GM12878 (cell line): ENCODE results near the gene SRCIN1.

Source experiments
- ATF3 ChIP-seq: IDR thresholded peaks from 2 replicates; pipeline ENCODE4 v1.6.1; 2011; ENCODE audit warnings: low read depth, mild to moderate bottlenecking, low read length, moderate library complexity, borderline replicate concordance; ENCODE audit errors: extremely low read depth
- CTCF ChIP-seq, 3 experiments: IDR thresholded peaks in 2 of 3; conservative IDR thresholded peaks in 1 of 3; 2 replicates each; pipeline ENCODE4 v1.5.1; 2011; ENCODE audit warnings: low read depth in 3 of 3, low read length in 3 of 3, mild to moderate bottlenecking in 3 of 3, control low read depth in 2 of 3, moderate library complexity in 2 of 3, inconsistent platforms in 1 of 3, mixed read lengths in 1 of 3; ENCODE audit not compliant: control insufficient read depth in 2 of 3, insufficient read depth in 1 of 3; ENCODE audit errors: extremely low read depth in 1 of 3
- EGR1 ChIP-seq, 2 experiments: IDR thresholded peaks; 1 replicate in 1 of 2; 2 replicates in 1 of 2; pipeline ENCODE4 v1.6.1; 2011 to 2012; ENCODE audit warnings: low read depth in 2 of 2, low read length in 2 of 2, borderline replicate concordance in 1 of 2, mild to moderate bottlenecking in 1 of 2, moderate library complexity in 1 of 2
- EP300 ChIP-seq, 2 experiments: fragments of 150-350 bp in 1 of 2; IDR thresholded peaks; 2 replicates each; pipeline ENCODE4 v1.6.1; 2011 to 2012; ENCODE audit warnings: low read depth in 2 of 2, low read length in 2 of 2, borderline replicate concordance in 1 of 2, improper control_type of control experiment in 1 of 2, inconsistent platforms in 1 of 2; ENCODE audit not compliant: control insufficient read depth in 1 of 2
- EZH2 ChIP-seq: IDR thresholded peaks from 2 replicates; pipeline ENCODE4 v1.6.1; 2012; ENCODE audit warnings: low read depth, mild to moderate bottlenecking, control low read depth, inconsistent platforms, low read length, borderline replicate concordance; ENCODE audit not compliant: control insufficient read depth
- REST ChIP-seq: IDR thresholded peaks from 2 replicates; pipeline ENCODE4 v1.6.1; 2012; ENCODE audit warnings: mild to moderate bottlenecking, low read depth, low read length
- SP1 ChIP-seq: IDR thresholded peaks from one replicate; pipeline ENCODE4 v1.6.1; 2011; ENCODE audit warnings: low read depth, low read length

GRCh38 chr17:38627957-38628356 is 22.2 kb upstream of the SRCIN1 start:
- TF ChIP-seq EP300 (IDR thresholded peaks at IDR 0.05; ENCODE audit: borderline replicate concordance in 1 of 2, control insufficient read depth in 1 of 2, low read depth in 2 of 2, low read length in 2 of 2) (no peak), CTCF (IDR thresholded peaks at IDR 0.05 in 2 of 3, conservative IDR thresholded peaks at IDR 0.05 in 1 of 3; ENCODE audit: control insufficient read depth in 2 of 3, extremely low read depth in 1 of 3, insufficient read depth in 1 of 3, low read depth in 3 of 3, low read length in 3 of 3) (no peak), ATF3 (no peak), REST (no peak), EGR1 (IDR thresholded peaks at IDR 0.05; ENCODE audit: borderline replicate concordance in 1 of 2, low read depth in 2 of 2, low read length in 2 of 2) (no peak), SP1 (no peak), EZH2 (no peak)
